Progenitor cell of endocrine pancreas (in vitro differentiated cells): Measurements from ENCODE around the gene SAMD8. TPM values are rescaled to one million over a fixed set of nuclear protein-coding genes. Genes with fewer than 3 reads are reported as not detected.
"Not testable (repeated sequence)": the region's sequence is repeated elsewhere in the genome, so short reads cannot be mapped to it uniquely, and the experiment has no call there.

Experiments used
- DNase-seq: peaks from one replicate; pipeline ENCODE4 v3.0.0; 2021; ENCODE audit warnings: low spot score; ENCODE audit not compliant: unreplicated experiment
- H3K27ac Mint-ChIP-seq: 2 replicates; pipeline ENCODE4 v1.8.0; 2021; ENCODE audit warnings: mild to moderate bottlenecking, moderate library complexity, mixed read lengths
- H3K27me3 Mint-ChIP-seq: 2 replicates; pipeline ENCODE4 v1.8.0; 2021; ENCODE audit warnings: mixed read lengths
- H3K36me3 Mint-ChIP-seq: 2 replicates; pipeline ENCODE4 v1.8.0; 2022; ENCODE audit warnings: mixed read lengths; ENCODE audit not compliant: insufficient read depth
- H3K4me1 Mint-ChIP-seq: 2 replicates; pipeline ENCODE4 v1.8.0; 2021; ENCODE audit warnings: low read depth, mixed read lengths
- H3K4me3 Mint-ChIP-seq: 2 replicates; pipeline ENCODE4 v1.8.0; 2021; ENCODE audit warnings: low read depth, mild to moderate bottlenecking, moderate library complexity, mixed read lengths
- H3K9me3 Mint-ChIP-seq: 2 replicates; pipeline ENCODE4 v1.8.0; 2021; ENCODE audit warnings: low read depth, mixed read lengths
- CTCF ChIP-seq: fragments of 200-600 bp; sonication (generic); IDR thresholded peaks from one replicate; pipeline ENCODE4 v1.5.0; 2021; ENCODE audit warnings: antibody characterized with exemption, mild to moderate bottlenecking; ENCODE audit not compliant: unreplicated experiment
- total RNA-seq: library from RNA; stranded (reverse); gene quantifications from 2 replicates; pipeline ENCODE4 v1.2.1, GENCODE V29; 2021

Gene SAMD8
- total RNA-seq, 1 donor from 2014 or later = 17.4 TPM

GRCh38 chr10:75220274-75220673, 108.8 kb downstream of the SAMD8 start:
- no peak for TF ChIP-seq CTCF
- H3K4me1 Mint-ChIP-seq = peaks cover 47% of the 10 kb centered on the region
- no peaks in the 10 kb centered on the region for H3K27me3 Mint-ChIP-seq
- no peaks in the 10 kb centered on the region for H3K9me3 Mint-ChIP-seq
- DNase-seq = no peak
- H3K4me3 Mint-ChIP-seq = no peak overlapping the region
- peak overlapping the region; percentile 6 for H3K27ac Mint-ChIP-seq
- peaks cover 36% of the 10 kb centered on the region for H3K36me3 Mint-ChIP-seq

- H3K36me3 Mint-ChIP-seq = peaks cover 33% of the 10 kb centered on the region
- not testable (repeated sequence) for H3K27me3 Mint-ChIP-seq, H3K4me3 Mint-ChIP-seq, DNase-seq, H3K9me3 Mint-ChIP-seq
- H3K4me1 Mint-ChIP-seq = peaks cover 49% of the 10 kb centered on the region
- H3K27ac Mint-ChIP-seq = peak overlapping the region; percentile 33
Observed at GRCh38 chr10:75221492-75221891, 110.0 kb downstream of the SAMD8 start.

GRCh38 chr10:75223507-75223906, 112.1 kb downstream of the SAMD8 start:
- H3K4me1 Mint-ChIP-seq = peaks cover 51% of the 10 kb centered on the region
- no peak overlapping the region for H3K4me3 Mint-ChIP-seq
- no peaks in the 10 kb centered on the region for H3K9me3 Mint-ChIP-seq
- peak overlapping the region; percentile 98 for H3K27ac Mint-ChIP-seq
- H3K27me3 Mint-ChIP-seq = no peaks in the 10 kb centered on the region
- H3K36me3 Mint-ChIP-seq = peaks cover 33% of the 10 kb centered on the region
- DNase-seq = no peak
- TF ChIP-seq CTCF = no peak

GRCh38 chr10:75226095-75226494, 114.6 kb downstream of the SAMD8 start:
- Mint-ChIP-seq H3K4me1 (peaks cover 47% of the 10 kb centered on the region), H3K36me3 (peaks cover 34% of the 10 kb centered on the region), H3K4me3 (peak overlapping the region; percentile 48), H3K27me3 (no peaks in the 10 kb centered on the region), H3K27ac (peak overlapping the region; percentile 98), H3K9me3 (no peaks in the 10 kb centered on the region)
- DNase-seq = no peak
- no peak for TF ChIP-seq CTCF

GRCh38 chr10:75226656-75227055, 115.2 kb downstream of the SAMD8 start:
- H3K36me3 Mint-ChIP-seq = peaks cover 35% of the 10 kb centered on the region
- peak overlapping the region; percentile 98 for H3K27ac Mint-ChIP-seq
- TF ChIP-seq CTCF = no peak
- DNase-seq = no peak
- peaks cover 47% of the 10 kb centered on the region for H3K4me1 Mint-ChIP-seq
- no peak overlapping the region for H3K4me3 Mint-ChIP-seq
- no peaks in the 10 kb centered on the region for H3K27me3 Mint-ChIP-seq
- no peaks in the 10 kb centered on the region for H3K9me3 Mint-ChIP-seq

- Mint-ChIP-seq H3K27ac (peak overlapping the region; percentile 29), H3K4me3 (no peak overlapping the region), H3K36me3 (peaks cover 30% of the 10 kb centered on the region), H3K9me3 (no peaks in the 10 kb centered on the region), H3K27me3 (no peaks in the 10 kb centered on the region), H3K4me1 (peaks cover 39% of the 10 kb centered on the region)
- no peak for DNase-seq
- no peak for TF ChIP-seq CTCF
Observed at GRCh38 chr10:75228278-75228677, 116.8 kb downstream of the SAMD8 start.
